HAP-1 (cell line): ENCODE measurements around the gene RHOF.
A peak's percentile ranks its signal among the peaks of the same experiment; 100 is the strongest.
"Not testable (repeated sequence)": the region's sequence is repeated elsewhere in the genome, so short reads cannot be mapped to it uniquely, and the experiment has no call there.

Experiments
- DNase-seq, 2 experiments: peaks; one replicate each; pipeline ENCODE4 v3.0.0-alpha.2; 2016 to 2020; ENCODE audit warnings: low spot score in 2 of 2
- H3K27me3 ChIP-seq: fragments of 250-450 bp; sonication (Bioruptor Pico); 2 replicates; pipeline ENCODE4 v1.5.1; 2020; ENCODE audit warnings: low read depth, mild to moderate bottlenecking, moderate library complexity
- H3K36me3 ChIP-seq: fragments of 250-450 bp; sonication (Bioruptor Pico); replicated peaks from 2 replicates; pipeline ENCODE4 v1.5.1; 2020; ENCODE audit warnings: mild to moderate bottlenecking
- H3K4me1 ChIP-seq: fragments of 250-450 bp; sonication (Bioruptor Pico); 2 replicates; pipeline ENCODE4 v1.5.1; 2020; ENCODE audit warnings: mild to moderate bottlenecking
- H3K4me3 ChIP-seq: fragments of 250-450 bp; sonication (Bioruptor Pico); 2 replicates; pipeline ENCODE4 v1.5.1; 2020; ENCODE audit warnings: mild to moderate bottlenecking, moderate library complexity
- H3K9me3 ChIP-seq: fragments of 250-450 bp; sonication (Bioruptor Pico); 2 replicates; pipeline ENCODE4 v1.5.1; 2020; ENCODE audit warnings: mild to moderate bottlenecking, moderate library complexity
- in situ Hi-C: fragments of 300-500 bp; cut with MboI; formaldehyde crosslinking; loops from 3 replicates; pipeline ENCODE4 v1.14.3; 2020; ENCODE audit warnings: low sequenced_read_pairs, inconsistent platforms, mixed read lengths

The RHOF gene

DNA sequence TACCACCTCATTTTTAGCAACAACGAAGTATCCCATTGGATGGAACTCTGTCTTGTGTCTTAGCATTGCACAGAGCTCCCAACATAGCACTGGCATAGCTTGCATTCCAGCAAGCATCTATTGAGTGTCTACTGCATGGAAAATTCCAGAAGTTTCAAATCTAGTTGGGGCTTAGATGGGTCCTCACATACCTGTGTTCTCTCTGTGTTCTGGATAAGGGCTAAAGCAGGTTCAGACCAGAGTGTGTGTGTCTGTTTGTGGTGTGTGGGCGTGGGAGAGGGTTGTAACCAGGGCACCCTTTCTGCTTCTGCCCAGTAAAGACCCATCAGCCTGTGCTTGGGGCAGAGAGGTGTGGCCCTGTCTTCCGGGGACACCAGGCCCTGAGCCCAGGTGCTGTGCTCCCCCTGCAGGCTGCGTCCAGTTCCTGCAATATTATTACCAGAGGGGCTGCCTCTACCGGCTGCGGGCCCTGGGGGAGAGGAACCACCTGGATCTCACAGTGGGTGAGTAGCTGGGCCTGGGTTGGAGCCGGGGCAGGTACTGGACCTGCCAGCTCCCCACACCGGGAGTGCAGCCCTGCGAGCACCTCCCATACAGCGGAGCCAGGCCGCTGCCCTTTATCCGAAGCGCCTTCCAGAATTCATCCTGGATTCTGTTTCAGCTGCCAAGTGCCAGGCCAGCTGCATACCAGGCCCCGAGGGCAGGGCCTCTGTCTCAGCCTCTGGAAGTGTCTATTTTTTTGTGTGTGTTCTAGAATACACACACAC, 20.3 kb downstream of the RHOF start:
- peaks cover 6% of the 10 kb centered on the region; the same call in 1 of the 2 replicates for H3K36me3 ChIP-seq
- H3K4me3 ChIP-seq = no peak overlapping the region
- H3K27me3 ChIP-seq = no peaks in the 10 kb centered on the region
- peak; percentile 63 to 87 for DNase-seq
- no peaks in the 10 kb centered on the region for H3K9me3 ChIP-seq
- peaks cover 3% of the 10 kb centered on the region; the same call in 1 of the 2 replicates for H3K4me1 ChIP-seq
- in situ Hi-C loops = no loop called here

DNA sequence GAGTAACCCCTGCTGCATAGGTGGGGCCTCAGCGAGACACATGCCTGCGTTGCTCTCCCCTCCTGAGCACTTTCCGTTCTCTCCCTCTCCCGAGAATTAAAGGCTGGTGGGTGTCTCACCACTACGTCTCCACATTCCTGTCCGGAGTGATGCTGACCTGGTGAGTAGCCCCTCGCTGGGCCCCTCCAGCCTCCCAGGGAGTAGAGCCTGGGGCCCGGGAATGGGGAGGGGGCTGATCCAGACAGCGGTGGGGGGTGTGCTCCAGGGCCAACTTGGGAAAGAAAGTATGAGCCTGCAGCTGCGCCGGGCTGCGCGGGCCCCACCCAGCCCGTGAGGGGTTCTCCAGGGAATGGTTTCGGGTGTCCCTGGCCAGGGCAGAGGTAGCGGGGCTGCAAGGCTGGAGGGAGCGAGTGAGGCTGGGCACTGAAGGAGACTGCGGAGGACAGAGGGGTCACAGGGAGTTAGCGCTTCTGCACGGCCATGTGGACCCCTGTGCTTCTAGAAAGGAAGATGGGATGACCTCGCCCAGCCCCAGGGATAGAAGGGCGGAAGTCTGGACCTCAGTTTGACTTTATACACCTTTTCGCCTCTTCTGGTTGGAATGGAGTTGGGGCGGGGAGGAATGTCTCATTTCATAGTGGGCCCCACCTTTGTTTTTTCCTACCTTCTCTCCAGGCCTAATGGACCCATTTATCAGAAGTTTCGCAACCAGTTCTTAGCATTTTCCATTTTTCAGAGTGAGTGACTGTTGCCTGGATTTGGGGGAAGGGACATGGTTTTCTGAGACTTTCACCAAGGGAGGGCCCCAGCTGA, 22.5 kb downstream of the RHOF start:
- DNase-seq = no peak
- Histone ChIP-seq H3K4me1 (peaks cover 3% of the 10 kb centered on the region; the same call in 1 of the 2 replicates), H3K36me3 (peaks cover 9% of the 10 kb centered on the region; the same call in 1 of the 2 replicates), H3K4me3 (no peak overlapping the region), H3K27me3 (no peaks in the 10 kb centered on the region), H3K9me3 (no peaks in the 10 kb centered on the region)
- in situ Hi-C loops = no loop called here

DNA sequence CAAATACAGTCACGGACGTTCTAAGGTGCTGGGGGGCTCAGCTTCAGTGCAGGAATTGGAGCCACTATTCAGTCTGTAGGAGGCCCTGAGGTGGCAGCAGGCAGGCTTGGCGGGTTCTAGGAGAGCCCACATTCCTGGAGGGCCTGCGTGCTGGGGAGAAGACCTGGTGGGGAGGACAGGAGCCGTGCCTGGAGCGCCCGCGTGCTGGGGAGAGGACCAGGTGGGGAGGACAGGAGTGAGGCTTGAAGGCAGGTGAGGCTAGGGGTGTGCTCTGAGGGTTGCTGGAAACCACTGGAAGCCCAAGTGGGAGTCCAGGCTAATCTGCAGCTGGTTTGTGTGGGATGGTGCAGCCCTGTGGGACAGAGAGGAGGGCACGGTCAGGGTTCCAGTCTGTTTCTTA, 23.1 kb downstream of the RHOF start:
- DNase-seq = no peak
- no peaks in the 10 kb centered on the region for H3K27me3 ChIP-seq
- in situ Hi-C loops = no loop called here
- peaks cover 6% of the 10 kb centered on the region; the same call in 1 of the 2 replicates for H3K36me3 ChIP-seq
- H3K4me1 ChIP-seq = peaks cover 3% of the 10 kb centered on the region; the same call in 1 of the 2 replicates
- H3K4me3 ChIP-seq = no peak overlapping the region
- no peaks in the 10 kb centered on the region for H3K9me3 ChIP-seq

DNA sequence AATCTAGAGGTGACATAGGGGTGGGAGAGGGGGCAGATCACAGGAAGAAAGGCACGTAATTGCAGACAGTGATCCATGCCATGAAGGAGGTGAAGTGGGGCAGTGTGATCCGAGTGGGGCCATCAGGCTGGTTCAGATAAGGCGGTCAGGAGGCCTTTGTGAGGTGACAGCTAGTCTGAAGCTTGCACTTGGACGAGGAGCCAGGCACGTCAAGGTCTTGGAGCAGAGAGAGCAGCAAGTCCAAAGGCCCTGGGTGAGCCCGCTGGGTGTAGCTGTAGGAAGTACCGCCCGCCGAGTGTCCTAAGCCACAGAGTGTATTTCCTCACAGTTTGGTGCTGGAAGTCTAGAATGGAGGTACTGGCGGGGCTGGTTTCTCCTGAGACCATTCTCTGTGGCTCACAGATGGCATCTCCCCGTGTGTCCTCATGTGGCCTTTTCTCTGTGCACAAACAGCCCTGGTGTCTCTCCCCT, 23.6 kb downstream of the RHOF start:
- no peak for DNase-seq
- no peaks in the 10 kb centered on the region for H3K9me3 ChIP-seq
- in situ Hi-C loops = no loop called here
- H3K4me1 ChIP-seq = peaks cover 3% of the 10 kb centered on the region; the same call in 1 of the 2 replicates
- H3K4me3 ChIP-seq = no peak overlapping the region
- peaks cover 6% of the 10 kb centered on the region; the same call in 1 of the 2 replicates for H3K36me3 ChIP-seq
- H3K27me3 ChIP-seq = no peaks in the 10 kb centered on the region

DNA sequence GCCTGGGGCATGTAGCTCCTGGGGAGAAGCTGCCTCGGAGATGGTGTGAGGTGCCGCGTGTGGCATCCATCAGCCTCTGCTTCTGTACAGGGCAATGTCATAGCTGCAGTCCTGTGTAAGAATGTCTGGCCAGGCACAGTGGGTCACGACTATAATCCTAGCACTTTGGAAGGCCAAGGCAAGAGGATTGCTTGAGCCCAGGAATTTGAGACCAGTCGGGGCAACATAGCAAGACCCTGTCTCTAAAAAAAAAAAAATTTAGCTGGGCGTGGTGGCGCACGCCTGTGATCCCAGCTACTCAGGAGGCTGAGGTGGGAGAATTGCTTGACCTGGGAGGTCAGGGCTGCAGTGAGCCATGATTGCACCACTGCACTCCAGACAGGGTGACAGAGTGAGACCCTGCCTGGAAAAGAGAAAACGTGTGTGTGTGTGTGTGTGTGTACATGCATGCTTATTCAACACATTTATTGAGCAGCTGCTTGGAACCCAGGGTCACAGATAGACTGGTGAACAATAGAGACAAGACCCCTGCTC, 24.1 kb downstream of the RHOF start:
- no peak overlapping the region for H3K4me3 ChIP-seq
- in situ Hi-C loops = no loop called here

DNA sequence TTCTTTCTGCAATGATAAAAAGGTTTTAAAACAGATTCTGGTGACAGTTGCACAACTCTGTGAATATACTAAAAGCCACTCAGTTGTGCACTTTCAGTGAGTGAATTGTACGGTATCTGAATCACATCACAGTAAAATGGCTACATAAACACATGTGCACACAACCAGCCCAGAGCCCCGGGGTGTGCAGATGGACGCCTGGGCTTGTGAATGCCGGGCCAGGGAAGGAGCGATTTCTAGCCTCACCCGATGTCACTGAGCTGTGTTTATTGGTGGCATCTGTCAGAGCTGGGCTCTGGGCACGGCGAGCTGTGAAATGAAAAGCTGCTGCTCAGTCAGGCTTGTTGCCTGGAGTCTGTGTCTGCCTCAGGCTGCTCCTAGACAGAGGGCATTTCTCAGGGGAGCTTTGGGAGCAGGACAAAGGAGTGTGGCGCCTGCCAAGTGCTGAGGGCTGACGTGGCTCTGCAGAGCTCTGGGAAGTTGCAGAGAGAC, 25.9 kb downstream of the RHOF start:
- no peak for DNase-seq
- Histone ChIP-seq H3K9me3 (no peaks in the 10 kb centered on the region), H3K36me3 (peaks cover 17% of the 10 kb centered on the region; the same call in 1 of the 2 replicates), H3K27me3 (no peaks in the 10 kb centered on the region), H3K4me3 (no peak overlapping the region), H3K4me1 (no peaks in the 10 kb centered on the region)
- in situ Hi-C loops = no loop called here

More for the DNA sequence above, 24.1 kb downstream of the RHOF start:
- Histone ChIP-seq H3K36me3 (peaks cover 11% of the 10 kb centered on the region; the same call in 1 of the 2 replicates), H3K9me3 (no peaks in the 10 kb centered on the region), H3K27me3 (no peaks in the 10 kb centered on the region), H3K4me1 (peaks cover 3% of the 10 kb centered on the region; the same call in 1 of the 2 replicates)
- DNase-seq = no peak

DNA sequence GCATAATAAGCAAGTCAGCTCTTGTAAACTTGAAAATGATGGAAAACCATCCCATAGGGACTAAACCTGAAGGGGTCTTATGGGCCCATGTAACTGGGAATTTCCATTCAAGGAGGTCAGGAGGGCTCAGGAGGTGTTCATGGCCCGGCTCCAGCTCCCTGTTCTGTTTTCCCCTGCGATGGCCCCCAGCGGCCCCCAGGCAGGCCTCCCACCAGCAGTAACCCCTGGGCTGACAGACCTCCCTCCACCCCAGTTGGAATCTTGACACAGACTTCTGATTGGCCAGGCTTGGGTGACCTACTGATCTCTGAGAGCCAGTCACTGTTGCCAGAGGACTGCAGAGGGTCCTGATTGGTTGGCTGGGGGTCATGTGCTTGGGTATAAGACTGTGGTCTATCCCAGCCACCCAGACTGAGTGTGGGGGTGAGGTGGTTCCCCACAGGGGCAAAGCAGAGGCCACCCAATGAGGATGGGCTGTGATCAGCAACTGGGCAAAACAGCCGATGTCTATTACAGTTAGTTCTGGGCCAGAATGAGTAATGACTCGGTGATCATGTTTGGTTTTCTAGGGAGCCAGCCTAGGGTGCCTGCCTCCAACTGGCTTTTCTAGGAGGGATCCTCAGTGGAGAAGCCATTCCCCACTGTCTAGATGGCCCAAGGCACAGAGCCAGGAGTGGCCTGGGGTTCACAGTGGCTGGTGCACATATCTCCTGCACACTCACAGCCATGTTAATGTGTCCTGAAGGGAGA, 27.0 kb downstream of the RHOF start:
- in situ Hi-C loops = no loop called here

DNA sequence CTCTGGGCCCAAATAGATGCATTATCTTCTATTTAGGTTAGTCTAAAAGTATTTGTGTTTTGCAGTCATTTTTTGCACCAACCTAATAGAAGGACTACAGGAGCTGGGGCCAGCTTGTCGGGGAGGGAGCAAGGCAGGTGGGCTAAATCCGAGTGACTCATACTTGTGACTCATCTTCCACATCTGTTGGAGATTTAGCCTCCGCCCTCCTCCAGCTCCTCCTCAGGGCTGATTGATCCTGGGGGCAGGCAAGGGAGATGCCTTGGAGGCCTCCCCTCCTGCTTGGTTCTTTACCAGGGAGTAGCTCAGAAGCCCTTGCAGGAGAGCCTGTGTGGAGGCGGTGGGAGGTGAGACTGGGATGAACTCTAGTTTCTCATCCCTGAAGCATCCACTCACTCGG, 27.9 kb downstream of the RHOF start:
- Histone ChIP-seq H3K9me3 (no peaks in the 10 kb centered on the region), H3K4me1 (no peaks in the 10 kb centered on the region), H3K36me3 (peaks cover 17% of the 10 kb centered on the region; the same call in 1 of the 2 replicates), H3K27me3 (no peaks in the 10 kb centered on the region), H3K4me3 (no peak overlapping the region)
- DNase-seq = no peak
- in situ Hi-C loops = no loop called here

More for the DNA sequence above, 27.0 kb downstream of the RHOF start:
- Histone ChIP-seq H3K9me3 (no peaks in the 10 kb centered on the region), H3K4me3 (no peak overlapping the region), H3K4me1 (no peaks in the 10 kb centered on the region), H3K36me3 (peaks cover 17% of the 10 kb centered on the region; the same call in 1 of the 2 replicates), H3K27me3 (no peaks in the 10 kb centered on the region)
- no peak for DNase-seq

DNA sequence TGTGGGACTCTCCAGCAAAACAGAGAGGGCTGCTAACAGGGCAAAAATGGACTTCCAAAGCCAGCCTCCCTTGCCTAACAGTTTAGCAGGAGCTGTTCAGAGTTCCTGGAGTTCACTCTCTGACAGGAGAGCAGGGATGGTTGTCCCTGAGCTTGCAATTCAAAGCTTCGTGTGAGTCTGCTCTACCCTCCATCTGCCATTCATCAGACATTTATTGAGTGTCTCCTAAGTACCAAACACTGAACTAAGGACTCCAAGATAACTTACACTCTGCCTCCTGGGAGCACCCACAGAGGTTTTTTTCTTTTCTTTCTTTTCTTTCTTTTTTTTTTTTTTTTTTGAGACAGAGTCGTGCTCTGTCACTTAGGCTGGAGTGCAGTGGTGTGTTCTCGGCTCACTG, 28.7 kb downstream of the RHOF start:
- in situ Hi-C loops = no loop called here
- Histone ChIP-seq H3K27me3 (no peaks in the 10 kb centered on the region), H3K9me3 (no peaks in the 10 kb centered on the region), H3K4me3 (no peak overlapping the region), H3K36me3 (peaks cover 17% of the 10 kb centered on the region; the same call in 1 of the 2 replicates), H3K4me1 (no peaks in the 10 kb centered on the region)
- no peak for DNase-seq

DNA sequence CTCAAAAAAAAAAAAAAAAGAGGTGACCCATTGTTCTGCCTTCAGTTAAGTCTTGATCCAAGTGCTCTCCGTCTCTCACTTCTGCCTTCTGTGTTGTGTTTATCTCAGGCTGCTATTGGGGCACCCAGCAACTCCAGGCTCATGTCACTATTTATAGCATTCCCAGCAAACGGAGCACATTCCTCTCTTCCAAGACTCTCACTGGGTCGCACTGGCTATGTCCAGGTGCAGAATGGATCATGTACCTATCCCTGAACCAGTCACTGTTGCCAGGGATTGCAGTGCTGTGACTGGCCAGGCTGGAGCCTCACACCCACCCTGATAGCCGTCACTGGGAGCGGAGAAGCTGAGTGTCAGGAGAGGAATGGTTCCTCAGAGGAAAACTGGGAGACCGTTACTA, 31.2 kb downstream of the RHOF start:
- no peak for DNase-seq
- Histone ChIP-seq H3K36me3 (peaks cover 14% of the 10 kb centered on the region), H3K4me1 (no peaks in the 10 kb centered on the region), H3K4me3 (no peak overlapping the region), H3K27me3 (no peaks in the 10 kb centered on the region), H3K9me3 (no peaks in the 10 kb centered on the region)
- in situ Hi-C loops = no loop called here

DNA sequence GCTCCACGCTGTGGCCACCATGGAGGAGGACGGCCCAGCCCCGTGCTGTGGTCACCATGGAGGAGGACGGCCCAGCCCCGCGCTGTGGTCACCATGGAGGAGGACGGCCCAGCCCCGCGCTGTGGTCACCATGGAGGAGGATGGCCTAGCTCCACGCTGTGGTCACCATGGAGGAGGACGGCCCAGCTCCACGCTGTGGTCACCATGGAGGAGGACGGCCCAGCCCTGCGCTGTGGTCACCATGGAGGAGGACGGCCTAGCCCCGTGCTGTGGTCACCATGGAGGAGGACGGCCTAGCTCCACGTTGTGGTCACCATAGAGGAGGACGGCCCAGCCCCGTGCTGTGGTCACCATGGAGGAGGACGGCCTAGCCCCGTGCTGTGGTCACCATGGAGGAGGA, 35.0 kb downstream of the RHOF start:
- H3K4me3 ChIP-seq, in situ Hi-C loops, H3K4me1 ChIP-seq, H3K9me3 ChIP-seq, H3K27me3 ChIP-seq, DNase-seq, H3K36me3 ChIP-seq: not testable (repeated sequence)

DNA sequence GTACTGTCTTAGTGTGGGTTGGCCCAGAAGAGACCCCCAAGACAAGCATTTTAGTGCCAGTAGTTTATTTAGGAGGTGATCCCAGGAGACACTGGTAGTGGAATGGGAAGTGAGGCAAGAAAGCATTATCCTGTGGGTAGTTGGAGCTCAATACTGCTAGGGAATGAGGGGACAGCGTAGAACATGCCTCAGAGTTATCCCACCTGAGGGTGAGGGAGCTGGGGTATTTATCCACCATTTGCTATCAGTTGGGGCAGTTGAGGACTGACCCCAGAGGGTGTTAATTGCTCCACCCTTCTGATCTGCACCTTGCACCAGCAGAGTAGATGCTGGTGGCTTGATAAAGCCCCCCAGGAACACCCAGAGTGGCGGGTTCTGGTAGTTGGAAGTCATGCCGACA, 37.9 kb downstream of the RHOF start:
- H3K9me3 ChIP-seq = no peaks in the 10 kb centered on the region
- no peaks in the 10 kb centered on the region for H3K27me3 ChIP-seq
- no peaks in the 10 kb centered on the region for H3K4me1 ChIP-seq
- in situ Hi-C loops = no loop called here
- no peak for DNase-seq
- peaks cover 5% of the 10 kb centered on the region for H3K36me3 ChIP-seq
- H3K4me3 ChIP-seq = no peak overlapping the region

DNA sequence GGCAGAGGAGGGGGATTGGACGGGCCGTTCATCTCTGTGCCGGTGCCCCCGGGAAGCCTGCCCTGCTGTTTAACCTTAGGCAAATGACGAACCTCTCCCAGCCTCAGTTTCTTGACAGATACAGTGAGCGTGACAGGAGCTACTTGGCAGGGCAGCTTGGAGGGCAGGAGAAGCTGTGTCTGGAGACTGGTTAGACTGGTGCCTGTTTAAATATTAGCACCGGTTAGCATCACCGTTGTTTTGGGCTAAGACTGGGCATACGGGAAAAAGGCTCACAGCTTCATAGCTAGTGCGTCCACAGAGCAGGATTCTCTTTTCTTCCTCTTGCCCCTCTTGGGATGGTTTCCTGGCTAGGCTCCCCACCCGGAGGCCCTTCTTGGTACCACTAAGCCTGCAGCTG, 38.7 kb downstream of the RHOF start:
- DNase-seq = no peak
- Histone ChIP-seq H3K27me3 (no peaks in the 10 kb centered on the region), H3K36me3 (peaks cover 5% of the 10 kb centered on the region), H3K4me1 (no peaks in the 10 kb centered on the region), H3K4me3 (no peak overlapping the region), H3K9me3 (no peaks in the 10 kb centered on the region)
- in situ Hi-C loops = no loop called here
